Measurements from ENCODE around the gene FEZF1.

FEZF1 gene

GRCh38 chr7:122311734-122312450 is 7.3 kb upstream of the FEZF1 start:
- peaks cover 6% of the 10 kb centered on the region for H3K4me1 Mint-ChIP-seq

GRCh38 chr7:122311050-122311700 is 6.6 kb upstream of the FEZF1 start:
- no peak overlapping the region for H3K27ac Mint-ChIP-seq
- no peak overlapping the region for H3K4me3 Mint-ChIP-seq
- H3K4me1 Mint-ChIP-seq = peaks cover 6% of the 10 kb centered on the region
- no peaks in the 10 kb centered on the region for H3K36me3 Mint-ChIP-seq
- H3K27me3 Mint-ChIP-seq = peaks cover 58% of the 10 kb centered on the region
- H3K9me3 Mint-ChIP-seq = no peaks in the 10 kb centered on the region

More at GRCh38 chr7:122311734-122312450, 7.3 kb upstream of the FEZF1 start:
- Mint-ChIP-seq H3K9me3 (no peaks in the 10 kb centered on the region), H3K4me3 (no peak overlapping the region), H3K27ac (no peak overlapping the region), H3K27me3 (peaks cover 56% of the 10 kb centered on the region), H3K36me3 (no peaks in the 10 kb centered on the region)

- Mint-ChIP-seq H3K36me3 (no peaks in the 10 kb centered on the region), H3K4me3 (no peak overlapping the region), H3K4me1 (peaks cover 6% of the 10 kb centered on the region), H3K9me3 (no peaks in the 10 kb centered on the region), H3K27ac (no peak overlapping the region), H3K27me3 (peaks cover 53% of the 10 kb centered on the region)
Observed at GRCh38 chr7:122310119-122311021, 5.8 kb upstream of the FEZF1 start.

- no peak overlapping the region for H3K27ac Mint-ChIP-seq
- no peaks in the 10 kb centered on the region for H3K9me3 Mint-ChIP-seq
- no peak overlapping the region for H3K4me3 Mint-ChIP-seq
- peaks cover 6% of the 10 kb centered on the region for H3K4me1 Mint-ChIP-seq
- H3K27me3 Mint-ChIP-seq = peaks cover 53% of the 10 kb centered on the region
- H3K36me3 Mint-ChIP-seq = no peaks in the 10 kb centered on the region
Observed at GRCh38 chr7:122309421-122309820, 4.9 kb upstream of the FEZF1 start.

GRCh38 chr7:122307228-122307621 is 2.7 kb upstream of the FEZF1 start:
- Mint-ChIP-seq H3K36me3 (no peaks in the 10 kb centered on the region), H3K27me3 (peaks cover 59% of the 10 kb centered on the region), H3K9me3 (no peaks in the 10 kb centered on the region), H3K4me3 (no peak overlapping the region), H3K4me1 (peaks cover 6% of the 10 kb centered on the region), H3K27ac (no peak overlapping the region)

GRCh38 chr7:122306320-122307227 is 2.0 kb upstream of the FEZF1 start:
- H3K27ac Mint-ChIP-seq = no peak overlapping the region
- H3K4me1 Mint-ChIP-seq = peaks cover 6% of the 10 kb centered on the region
- H3K36me3 Mint-ChIP-seq = no peaks in the 10 kb centered on the region
- no peak overlapping the region for H3K4me3 Mint-ChIP-seq
- no peaks in the 10 kb centered on the region for H3K9me3 Mint-ChIP-seq
- H3K27me3 Mint-ChIP-seq = peaks cover 57% of the 10 kb centered on the region

GRCh38 chr7:122305475-122306319 is 1.1 kb upstream of the FEZF1 start:
- H3K4me3 Mint-ChIP-seq = no peak overlapping the region
- peaks cover 3% of the 10 kb centered on the region for H3K4me1 Mint-ChIP-seq
- peaks cover 2% of the 10 kb centered on the region for H3K36me3 Mint-ChIP-seq
- H3K9me3 Mint-ChIP-seq = peaks cover 5% of the 10 kb centered on the region
- H3K27ac Mint-ChIP-seq = no peak overlapping the region
- H3K27me3 Mint-ChIP-seq = peaks cover 57% of the 10 kb centered on the region

- Mint-ChIP-seq H3K27me3 (peaks cover 62% of the 10 kb centered on the region), H3K27ac (no peak overlapping the region), H3K9me3 (peaks cover 5% of the 10 kb centered on the region), H3K4me3 (no peak overlapping the region), H3K36me3 (peaks cover 2% of the 10 kb centered on the region), H3K4me1 (peaks cover 3% of the 10 kb centered on the region)
Observed at GRCh38 chr7:122304996-122305421, 459 bp upstream of the FEZF1 start.

- Mint-ChIP-seq H3K9me3 (peaks cover 5% of the 10 kb centered on the region), H3K36me3 (peaks cover 2% of the 10 kb centered on the region), H3K4me3 (no peak overlapping the region), H3K4me1 (no peaks in the 10 kb centered on the region), H3K27ac (no peak overlapping the region), H3K27me3 (peaks cover 63% of the 10 kb centered on the region)
Observed at GRCh38 chr7:122303531-122304318, 825 bp downstream of the FEZF1 start.

GRCh38 chr7:122302761-122303530 is 1.6 kb downstream of the FEZF1 start:
- no peak overlapping the region for H3K4me3 Mint-ChIP-seq
- no peak overlapping the region for H3K27ac Mint-ChIP-seq
- H3K27me3 Mint-ChIP-seq = peaks cover 63% of the 10 kb centered on the region
- H3K9me3 Mint-ChIP-seq = peaks cover 5% of the 10 kb centered on the region
- peaks cover 2% of the 10 kb centered on the region for H3K36me3 Mint-ChIP-seq
- H3K4me1 Mint-ChIP-seq = no peaks in the 10 kb centered on the region

- Mint-ChIP-seq H3K4me3 (no peak overlapping the region), H3K27me3 (peaks cover 60% of the 10 kb centered on the region), H3K9me3 (peaks cover 5% of the 10 kb centered on the region), H3K4me1 (no peaks in the 10 kb centered on the region), H3K27ac (no peak overlapping the region), H3K36me3 (peaks cover 2% of the 10 kb centered on the region)
Observed at GRCh38 chr7:122301858-122302760, 2.4 kb downstream of the FEZF1 start.
